Measurements from ENCODE around the gene PTPRG. TPM values are rescaled to one million over a fixed set of nuclear protein-coding genes. Genes with fewer than 3 reads are reported as not detected.

Gene PTPRG
- total and polyA plus RNA-seq, 2 experiments from 2014 or later = 11.5 to 39.6 TPM

DNA sequence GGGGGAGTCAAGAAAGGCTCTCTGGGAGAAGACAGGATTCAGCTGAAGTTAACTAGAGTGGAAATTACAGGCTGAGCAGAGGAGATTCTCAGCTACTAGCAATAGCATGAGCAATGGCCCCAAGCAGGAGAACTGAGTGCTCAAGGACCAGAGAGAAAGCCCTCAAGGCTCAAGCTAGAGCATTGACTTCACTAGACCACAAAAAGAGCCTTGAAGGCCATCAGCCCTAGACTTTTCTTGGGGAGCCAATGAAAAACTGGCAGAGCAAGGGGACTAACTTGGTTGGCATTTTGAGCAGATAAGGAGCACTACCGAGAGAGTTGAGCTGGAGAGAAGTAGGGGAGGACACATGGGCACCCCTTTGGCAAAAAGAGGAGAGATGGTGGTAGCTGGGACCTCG lies 534.4 kb downstream of the PTPRG start:
- Histone ChIP-seq H2AFZ (no peak overlapping the region), H3K9ac (no peak overlapping the region), H3K79me2 (ENCODE audit: insufficient read depth) (no peaks in the 10 kb centered on the region), H3K9me3 (ENCODE audit: low read depth) (no peaks in the 10 kb centered on the region), H3K27ac (no peak overlapping the region), H3K4me3 (no peak overlapping the region), H4K20me1 (ENCODE audit: insufficient read depth) (no peaks in the 10 kb centered on the region), H3F3A (ENCODE audit: insufficient read depth) (no peaks in the 10 kb centered on the region), H3K9me2 (ENCODE audit: insufficient read depth) (no peaks in the 10 kb centered on the region), H3K4me2 (ENCODE audit: unreplicated experiment) (no peak overlapping the region), H3K36me3 (ENCODE audit: low read depth) (no peaks in the 10 kb centered on the region), H3K27me3 (replicated peaks; ENCODE audit: insufficient read depth) (no peaks in the 10 kb centered on the region), H3K4me1 (ENCODE audit: insufficient read depth) (0 out of 2 replicates have a peak, but pooled peaks cover 5% of the 10 kb centered on the region)
- TF ChIP-seq EZH2phosphoT487 (IDR thresholded peaks at IDR 0.05; ENCODE audit: insufficient read depth, low read depth) (no peak), EZH2 (IDR thresholded peaks at IDR 0.05; ENCODE audit: insufficient read depth, poor library complexity, severe bottlenecking) (no peak)
- in situ Hi-C loops (cut with MboI) = no loop called here
- 82 to 85% methylated on average over 2 of the region's 2 CpGs for WGBS, 2 experiments (ENCODE audit: low coverage in 1 of 2, low lambda C conversion rate in 2 of 2, missing lambda C conversion rate in 2 of 2)
- DNase-seq = peak; percentile 7

DNA sequence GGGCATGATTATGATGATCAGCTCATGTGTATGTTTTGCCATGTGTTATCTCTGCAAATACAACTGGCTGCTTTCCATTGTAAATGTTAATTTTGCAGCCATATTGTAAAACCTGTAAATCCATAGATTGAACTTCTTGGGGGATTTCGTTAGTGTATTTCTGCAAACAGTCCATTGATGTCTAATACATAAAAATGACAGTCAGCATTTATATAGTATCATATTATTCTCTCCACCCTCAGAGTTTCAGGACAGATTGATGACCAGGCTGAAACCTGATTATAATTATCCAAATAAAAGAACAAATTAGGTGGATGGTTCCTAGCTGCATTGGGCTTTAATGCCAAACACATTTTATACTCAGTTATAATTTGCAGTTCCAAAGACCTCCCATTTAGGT lies 535.1 kb downstream of the PTPRG start:
- H3K4me2 ChIP-seq (ENCODE audit: unreplicated experiment) = no peak overlapping the region
- H3K79me2 ChIP-seq (ENCODE audit: insufficient read depth) = no peaks in the 10 kb centered on the region
- H2AFZ ChIP-seq = no peak overlapping the region
- H3K36me3 ChIP-seq (ENCODE audit: low read depth) = no peaks in the 10 kb centered on the region
- no peak for DNase-seq
- no peaks in the 10 kb centered on the region for H3F3A ChIP-seq (ENCODE audit: insufficient read depth)
- H3K4me3 ChIP-seq = no peak overlapping the region
- peaks cover 7% of the 10 kb centered on the region for H3K4me1 ChIP-seq (ENCODE audit: insufficient read depth)
- no peaks in the 10 kb centered on the region for H3K27me3 ChIP-seq (replicated peaks; ENCODE audit: insufficient read depth)
- TF ChIP-seq EZH2phosphoT487 (IDR thresholded peaks at IDR 0.05; ENCODE audit: insufficient read depth, low read depth) = no peak
- no peak for TF ChIP-seq EZH2 (IDR thresholded peaks at IDR 0.05; ENCODE audit: insufficient read depth, poor library complexity, severe bottlenecking)
- 71 to 76% methylated on average over 1 of the region's 1 CpG for WGBS, 2 experiments (ENCODE audit: low coverage in 1 of 2, low lambda C conversion rate in 2 of 2, missing lambda C conversion rate in 2 of 2)
- H4K20me1 ChIP-seq (ENCODE audit: insufficient read depth) = no peaks in the 10 kb centered on the region
- no peaks in the 10 kb centered on the region for H3K9me3 ChIP-seq (ENCODE audit: low read depth)
- H3K9ac ChIP-seq = no peak overlapping the region
- no peaks in the 10 kb centered on the region for H3K9me2 ChIP-seq (ENCODE audit: insufficient read depth)
- no peak overlapping the region for H3K27ac ChIP-seq
- in situ Hi-C loops (cut with MboI) = no loop called here

DNA sequence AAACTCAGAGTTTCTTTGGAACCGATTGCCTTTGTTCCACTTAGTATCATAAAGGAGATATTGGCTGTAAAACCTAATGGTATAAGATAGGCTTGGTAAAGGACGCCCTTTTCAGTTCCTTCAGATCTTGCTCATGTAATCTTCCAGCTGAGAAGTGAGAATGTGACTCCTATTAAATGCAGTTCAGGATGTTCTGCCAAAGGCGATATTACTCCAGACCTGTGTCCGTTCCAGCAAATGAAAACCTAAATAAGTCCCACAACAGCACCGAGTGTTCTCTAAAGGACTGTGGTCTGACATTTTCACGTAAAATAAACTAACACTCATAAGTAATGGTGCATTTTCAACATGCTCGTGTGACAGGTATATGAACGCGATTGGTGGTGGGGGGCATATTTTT lies 535.8 kb downstream of the PTPRG start:
- no peaks in the 10 kb centered on the region for H3F3A ChIP-seq (ENCODE audit: insufficient read depth)
- H3K36me3 ChIP-seq (ENCODE audit: low read depth) = no peaks in the 10 kb centered on the region
- H3K4me2 ChIP-seq (ENCODE audit: unreplicated experiment) = no peak overlapping the region
- peak; percentile 13 for DNase-seq
- in situ Hi-C loops (cut with MboI) = no loop called here
- no peak overlapping the region for H3K9ac ChIP-seq
- H4K20me1 ChIP-seq (ENCODE audit: insufficient read depth) = no peaks in the 10 kb centered on the region
- no peak overlapping the region for H3K4me3 ChIP-seq
- H3K27ac ChIP-seq = no peak overlapping the region
- H3K9me3 ChIP-seq (ENCODE audit: low read depth) = no peaks in the 10 kb centered on the region
- no peaks in the 10 kb centered on the region for H3K79me2 ChIP-seq (ENCODE audit: insufficient read depth)
- TF ChIP-seq EZH2 (IDR thresholded peaks at IDR 0.05; ENCODE audit: insufficient read depth, poor library complexity, severe bottlenecking) = no peak
- TF ChIP-seq EZH2phosphoT487 (IDR thresholded peaks at IDR 0.05; ENCODE audit: insufficient read depth, low read depth) = no peak
- peaks cover 13% of the 10 kb centered on the region for H3K4me1 ChIP-seq (ENCODE audit: insufficient read depth)
- H3K9me2 ChIP-seq (ENCODE audit: insufficient read depth) = no peaks in the 10 kb centered on the region
- H3K27me3 ChIP-seq (replicated peaks; ENCODE audit: insufficient read depth) = no peaks in the 10 kb centered on the region
- no peak overlapping the region for H2AFZ ChIP-seq
- WGBS, 2 experiments (ENCODE audit: low coverage in 1 of 2, low lambda C conversion rate in 2 of 2, missing lambda C conversion rate in 2 of 2) = 29 to 33% methylated on average over 8 to 9 of the region's 9 CpGs

DNA sequence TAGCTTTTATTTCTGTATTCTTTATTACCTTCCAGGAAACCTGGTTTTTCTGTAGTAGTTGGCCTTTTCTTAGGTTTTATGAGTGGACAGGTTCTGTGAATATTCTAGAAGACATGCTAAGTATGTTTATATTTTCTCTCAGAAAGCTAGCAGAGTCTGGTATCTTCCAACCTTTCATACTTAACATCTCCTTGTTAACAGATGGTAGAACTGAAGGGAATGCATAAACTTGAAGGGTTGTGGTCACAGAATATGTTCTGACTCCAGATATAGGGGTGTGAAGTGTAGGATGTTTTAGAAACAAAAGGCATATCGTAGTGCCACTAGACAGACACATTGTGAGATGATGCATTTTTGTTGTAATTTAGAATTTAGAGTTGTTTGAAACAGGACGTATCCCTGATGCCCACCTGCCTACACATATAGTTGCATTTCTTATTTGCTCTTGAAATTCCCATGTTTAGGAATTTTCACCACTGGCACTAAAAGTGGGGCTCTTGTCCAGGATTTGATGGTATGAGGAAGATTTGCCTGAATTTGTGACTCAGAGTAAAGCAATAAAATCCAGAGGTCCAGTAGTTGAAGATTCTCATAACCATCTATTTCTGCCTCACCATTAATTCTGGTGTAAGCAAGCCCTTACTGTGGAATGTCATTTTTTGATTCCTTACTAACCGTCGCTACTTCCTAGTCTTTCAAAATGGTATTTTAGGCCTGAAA lies 537.4 kb downstream of the PTPRG start:
- TF ChIP-seq EZH2 (IDR thresholded peaks at IDR 0.05; ENCODE audit: insufficient read depth, poor library complexity, severe bottlenecking) (no peak), EZH2phosphoT487 (IDR thresholded peaks at IDR 0.05; ENCODE audit: insufficient read depth, low read depth) (no peak)
- Histone ChIP-seq H3F3A (ENCODE audit: insufficient read depth) (no peaks in the 10 kb centered on the region), H2AFZ (no peak overlapping the region), H3K27me3 (replicated peaks; ENCODE audit: insufficient read depth) (no peaks in the 10 kb centered on the region), H3K27ac (no peak overlapping the region), H3K4me1 (ENCODE audit: insufficient read depth) (peaks cover 13% of the 10 kb centered on the region), H4K20me1 (ENCODE audit: insufficient read depth) (no peaks in the 10 kb centered on the region), H3K9ac (no peak overlapping the region), H3K4me2 (ENCODE audit: unreplicated experiment) (no peak overlapping the region), H3K4me3 (no peak overlapping the region), H3K9me3 (ENCODE audit: low read depth) (no peaks in the 10 kb centered on the region), H3K79me2 (ENCODE audit: insufficient read depth) (no peaks in the 10 kb centered on the region), H3K36me3 (ENCODE audit: low read depth) (no peaks in the 10 kb centered on the region), H3K9me2 (ENCODE audit: insufficient read depth) (no peaks in the 10 kb centered on the region)
- DNase-seq = peak; percentile 22
- WGBS, 2 experiments (ENCODE audit: low coverage in 1 of 2, low lambda C conversion rate in 2 of 2, missing lambda C conversion rate in 2 of 2) = 83 to 88% methylated on average over 4 of the region's 4 CpGs
- in situ Hi-C loops (cut with MboI) = no loop called here

Measured in GM23248 (cell line).